ENCODE measurements around the gene FDXR.

Gene FDXR, protein sequence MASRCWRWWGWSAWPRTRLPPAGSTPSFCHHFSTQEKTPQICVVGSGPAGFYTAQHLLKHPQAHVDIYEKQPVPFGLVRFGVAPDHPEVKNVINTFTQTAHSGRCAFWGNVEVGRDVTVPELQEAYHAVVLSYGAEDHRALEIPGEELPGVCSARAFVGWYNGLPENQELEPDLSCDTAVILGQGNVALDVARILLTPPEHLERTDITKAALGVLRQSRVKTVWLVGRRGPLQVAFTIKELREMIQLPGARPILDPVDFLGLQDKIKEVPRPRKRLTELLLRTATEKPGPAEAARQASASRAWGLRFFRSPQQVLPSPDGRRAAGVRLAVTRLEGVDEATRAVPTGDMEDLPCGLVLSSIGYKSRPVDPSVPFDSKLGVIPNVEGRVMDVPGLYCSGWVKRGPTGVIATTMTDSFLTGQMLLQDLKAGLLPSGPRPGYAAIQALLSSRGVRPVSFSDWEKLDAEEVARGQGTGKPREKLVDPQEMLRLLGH
- long read RNA-seq, transcript FDXR-201 (12 exons, 1,875 nt): major isoform, 56 of 77 reads
- long read RNA-seq, partial matches to known transcripts: 3 of 77 reads
- long read RNA-seq, other reads (novel, unspliced or antisense): 15 of 77 reads

DNA sequence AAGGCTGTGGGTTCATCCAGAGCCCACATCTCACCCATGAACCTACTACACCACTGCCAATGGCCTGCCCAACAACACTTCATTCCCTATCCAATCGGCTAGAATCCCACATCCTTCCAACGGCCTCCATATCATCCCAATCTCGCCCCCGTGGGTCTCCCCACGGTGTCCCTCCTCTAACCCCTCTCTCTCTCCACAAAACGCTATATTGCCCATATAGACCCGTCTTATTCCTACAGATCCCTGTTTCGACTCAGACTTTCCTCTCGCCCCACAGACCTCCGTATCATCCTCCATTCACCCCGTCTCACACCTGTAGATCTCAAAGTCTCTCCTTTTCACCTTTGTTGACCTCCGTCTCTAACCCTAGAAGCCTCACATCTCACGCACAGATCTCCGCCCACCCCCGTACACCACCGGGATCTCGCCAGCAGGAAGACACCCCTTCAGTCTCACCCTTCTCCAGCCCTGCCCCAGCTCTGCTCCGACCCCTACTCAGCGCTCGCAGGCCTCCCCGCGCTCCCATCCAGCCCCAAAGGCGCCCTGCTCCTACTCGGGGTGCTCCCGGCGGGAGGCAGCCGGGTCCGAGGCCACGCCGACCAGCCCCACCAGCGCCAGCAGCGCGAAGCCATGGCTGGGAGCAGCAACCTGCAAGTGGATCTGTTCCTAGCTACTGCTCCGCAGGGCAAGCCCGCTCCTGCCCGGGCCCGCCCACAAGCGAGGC lies at the start of gene FDXR:
Gene FDXR, minus strand, starts transcription at position 682 of the 724 bp plus-strand sequence. Its CDS starts 50 bp downstream, at position 632.
- no peak for DNase-seq (ENCODE audit: low read depth in 1 of 2, low spot score in 1 of 2)
- no peaks in the 10 kb centered on the region for H3K27me3 ChIP-seq (ENCODE audit: insufficient read depth, poor library complexity, severe bottlenecking)
- H3K27ac ChIP-seq (replicated peaks): peak within 1 kb of the TSS; percentile 91
- TF ChIP-seq SPI1 (IDR thresholded peaks at IDR 0.05; ENCODE audit: borderline replicate concordance, low read depth): no peak
- peak within 1 kb of the TSS; percentile 62 for H3K4me3 ChIP-seq (replicated peaks; ENCODE audit: insufficient read depth, low read length)

DNA sequence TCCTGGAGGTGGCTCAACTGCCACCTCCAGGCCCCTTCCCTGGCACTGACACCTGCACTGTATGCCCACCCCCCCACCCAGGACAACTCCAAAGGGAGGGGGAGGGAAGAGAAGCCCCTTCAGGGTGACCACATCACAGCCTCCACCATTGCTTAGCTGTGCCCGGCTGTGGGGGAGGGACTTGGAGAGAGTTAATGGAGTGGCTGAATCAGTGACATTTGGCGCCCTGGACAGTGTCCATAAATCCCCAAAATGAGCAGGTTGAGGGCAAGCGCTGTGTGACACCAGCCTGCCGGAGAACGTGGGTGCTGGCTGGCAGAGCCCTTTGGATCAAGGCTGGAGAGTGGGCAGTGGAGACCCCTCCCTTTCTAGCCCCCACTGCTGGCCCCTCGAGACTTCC lies 49.4 kb upstream of the FDXR start:
- Histone ChIP-seq H3K27ac (replicated peaks) (no peak overlapping the region), H3K4me3 (replicated peaks; ENCODE audit: insufficient read depth, low read length) (no peak overlapping the region), H3K27me3 (ENCODE audit: insufficient read depth, poor library complexity, severe bottlenecking) (peaks cover 36% of the 10 kb centered on the region)
- DNase-seq (ENCODE audit: low read depth in 1 of 2, low spot score in 1 of 2): no peak
- TF ChIP-seq GABPA (IDR thresholded peaks at IDR 0.05; ENCODE audit: low read depth) (no peak), SPI1 (IDR thresholded peaks at IDR 0.05; ENCODE audit: borderline replicate concordance, low read depth) (no peak), POLR2AphosphoS5 (IDR thresholded peaks at IDR 0.05; ENCODE audit: low read depth) (no peak)
- TF ChIP-seq, protein P1, sequence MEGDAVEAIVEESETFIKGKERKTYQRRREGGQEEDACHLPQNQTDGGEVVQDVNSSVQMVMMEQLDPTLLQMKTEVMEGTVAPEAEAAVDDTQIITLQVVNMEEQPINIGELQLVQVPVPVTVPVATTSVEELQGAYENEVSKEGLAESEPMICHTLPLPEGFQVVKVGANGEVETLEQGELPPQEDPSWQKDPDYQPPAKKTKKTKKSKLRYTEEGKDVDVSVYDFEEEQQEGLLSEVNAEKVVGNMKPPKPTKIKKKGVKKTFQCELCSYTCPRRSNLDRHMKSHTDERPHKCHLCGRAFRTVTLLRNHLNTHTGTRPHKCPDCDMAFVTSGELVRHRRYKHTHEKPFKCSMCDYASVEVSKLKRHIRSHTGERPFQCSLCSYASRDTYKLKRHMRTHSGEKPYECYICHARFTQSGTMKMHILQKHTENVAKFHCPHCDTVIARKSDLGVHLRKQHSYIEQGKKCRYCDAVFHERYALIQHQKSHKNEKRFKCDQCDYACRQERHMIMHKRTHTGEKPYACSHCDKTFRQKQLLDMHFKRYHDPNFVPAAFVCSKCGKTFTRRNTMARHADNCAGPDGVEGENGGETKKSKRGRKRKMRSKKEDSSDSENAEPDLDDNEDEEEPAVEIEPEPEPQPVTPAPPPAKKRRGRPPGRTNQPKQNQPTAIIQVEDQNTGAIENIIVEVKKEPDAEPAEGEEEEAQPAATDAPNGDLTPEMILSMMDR (IDR thresholded peaks at IDR 0.05; ENCODE audit: insufficient read depth, low read length): no peak
- TF ChIP-seq, protein P2, sequence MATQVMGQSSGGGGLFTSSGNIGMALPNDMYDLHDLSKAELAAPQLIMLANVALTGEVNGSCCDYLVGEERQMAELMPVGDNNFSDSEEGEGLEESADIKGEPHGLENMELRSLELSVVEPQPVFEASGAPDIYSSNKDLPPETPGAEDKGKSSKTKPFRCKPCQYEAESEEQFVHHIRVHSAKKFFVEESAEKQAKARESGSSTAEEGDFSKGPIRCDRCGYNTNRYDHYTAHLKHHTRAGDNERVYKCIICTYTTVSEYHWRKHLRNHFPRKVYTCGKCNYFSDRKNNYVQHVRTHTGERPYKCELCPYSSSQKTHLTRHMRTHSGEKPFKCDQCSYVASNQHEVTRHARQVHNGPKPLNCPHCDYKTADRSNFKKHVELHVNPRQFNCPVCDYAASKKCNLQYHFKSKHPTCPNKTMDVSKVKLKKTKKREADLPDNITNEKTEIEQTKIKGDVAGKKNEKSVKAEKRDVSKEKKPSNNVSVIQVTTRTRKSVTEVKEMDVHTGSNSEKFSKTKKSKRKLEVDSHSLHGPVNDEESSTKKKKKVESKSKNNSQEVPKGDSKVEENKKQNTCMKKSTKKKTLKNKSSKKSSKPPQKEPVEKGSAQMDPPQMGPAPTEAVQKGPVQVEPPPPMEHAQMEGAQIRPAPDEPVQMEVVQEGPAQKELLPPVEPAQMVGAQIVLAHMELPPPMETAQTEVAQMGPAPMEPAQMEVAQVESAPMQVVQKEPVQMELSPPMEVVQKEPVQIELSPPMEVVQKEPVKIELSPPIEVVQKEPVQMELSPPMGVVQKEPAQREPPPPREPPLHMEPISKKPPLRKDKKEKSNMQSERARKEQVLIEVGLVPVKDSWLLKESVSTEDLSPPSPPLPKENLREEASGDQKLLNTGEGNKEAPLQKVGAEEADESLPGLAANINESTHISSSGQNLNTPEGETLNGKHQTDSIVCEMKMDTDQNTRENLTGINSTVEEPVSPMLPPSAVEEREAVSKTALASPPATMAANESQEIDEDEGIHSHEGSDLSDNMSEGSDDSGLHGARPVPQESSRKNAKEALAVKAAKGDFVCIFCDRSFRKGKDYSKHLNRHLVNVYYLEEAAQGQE (IDR thresholded peaks at IDR 0.05; ENCODE audit: insufficient replicate concordance, low read depth): no peak

DNA sequence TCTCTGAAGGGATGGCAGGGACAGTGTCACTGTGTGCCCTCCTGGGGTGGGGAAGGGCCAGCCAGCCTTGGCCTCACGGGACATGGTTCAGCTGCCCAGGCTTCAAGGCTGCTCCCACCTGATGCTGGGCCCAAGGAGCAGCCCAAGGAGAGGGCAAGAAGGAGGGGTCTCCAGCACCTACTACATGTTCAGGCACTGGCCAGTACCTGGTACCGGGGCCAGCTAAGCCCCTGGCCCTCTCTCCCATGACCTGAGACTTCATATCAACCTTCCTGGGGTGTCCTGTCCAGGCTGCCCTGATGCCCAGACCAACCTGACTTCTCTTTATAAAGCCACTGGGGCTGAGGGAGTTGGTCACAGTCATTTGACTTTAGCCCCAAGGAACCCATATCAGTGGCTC lies 49.0 kb upstream of the FDXR start:
- Histone ChIP-seq H3K4me3 (replicated peaks; ENCODE audit: insufficient read depth, low read length) (no peak overlapping the region), H3K27ac (replicated peaks) (no peak overlapping the region), H3K27me3 (ENCODE audit: insufficient read depth, poor library complexity, severe bottlenecking) (peaks cover 36% of the 10 kb centered on the region)
- TF ChIP-seq, protein P2 (IDR thresholded peaks at IDR 0.05; ENCODE audit: insufficient replicate concordance, low read depth): no peak
- TF ChIP-seq, protein P1 (IDR thresholded peaks at IDR 0.05; ENCODE audit: insufficient read depth, low read length): no peak
- TF ChIP-seq POLR2AphosphoS5 (IDR thresholded peaks at IDR 0.05; ENCODE audit: low read depth) (no peak), SPI1 (IDR thresholded peaks at IDR 0.05; ENCODE audit: borderline replicate concordance, low read depth) (no peak), GABPA (IDR thresholded peaks at IDR 0.05; ENCODE audit: low read depth) (no peak)
- no peak for DNase-seq (ENCODE audit: low read depth in 1 of 2, low spot score in 1 of 2)
